ENCODE results near the gene PRKCA.

DNA sequence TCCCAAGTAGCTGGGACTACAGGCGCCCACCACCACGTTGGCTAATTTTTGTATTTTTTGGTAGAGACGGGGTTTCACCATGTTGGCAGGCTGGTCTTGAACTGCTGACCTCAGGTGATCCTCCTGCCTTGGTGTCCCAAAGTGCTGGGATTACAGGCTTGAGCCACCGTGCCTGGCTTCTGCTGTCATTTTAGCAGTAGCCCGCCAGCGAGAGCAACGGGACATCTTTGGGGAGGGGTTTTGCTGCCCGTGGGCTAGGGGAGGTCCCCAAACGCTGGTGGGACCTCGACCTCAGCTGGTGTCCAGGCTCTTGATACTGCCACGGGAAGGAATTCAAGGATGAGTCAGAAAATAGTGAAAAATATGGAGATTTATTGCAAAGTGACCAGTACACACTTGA, 424.4 kb downstream of the PRKCA start:
- TF ChIP-seq POLR2AphosphoS5 (IDR thresholded peaks at IDR 0.05) (no peak), POLR2A (IDR thresholded peaks at IDR 0.05) (no peak)
- TF ChIP-seq, protein P1, sequence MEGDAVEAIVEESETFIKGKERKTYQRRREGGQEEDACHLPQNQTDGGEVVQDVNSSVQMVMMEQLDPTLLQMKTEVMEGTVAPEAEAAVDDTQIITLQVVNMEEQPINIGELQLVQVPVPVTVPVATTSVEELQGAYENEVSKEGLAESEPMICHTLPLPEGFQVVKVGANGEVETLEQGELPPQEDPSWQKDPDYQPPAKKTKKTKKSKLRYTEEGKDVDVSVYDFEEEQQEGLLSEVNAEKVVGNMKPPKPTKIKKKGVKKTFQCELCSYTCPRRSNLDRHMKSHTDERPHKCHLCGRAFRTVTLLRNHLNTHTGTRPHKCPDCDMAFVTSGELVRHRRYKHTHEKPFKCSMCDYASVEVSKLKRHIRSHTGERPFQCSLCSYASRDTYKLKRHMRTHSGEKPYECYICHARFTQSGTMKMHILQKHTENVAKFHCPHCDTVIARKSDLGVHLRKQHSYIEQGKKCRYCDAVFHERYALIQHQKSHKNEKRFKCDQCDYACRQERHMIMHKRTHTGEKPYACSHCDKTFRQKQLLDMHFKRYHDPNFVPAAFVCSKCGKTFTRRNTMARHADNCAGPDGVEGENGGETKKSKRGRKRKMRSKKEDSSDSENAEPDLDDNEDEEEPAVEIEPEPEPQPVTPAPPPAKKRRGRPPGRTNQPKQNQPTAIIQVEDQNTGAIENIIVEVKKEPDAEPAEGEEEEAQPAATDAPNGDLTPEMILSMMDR (IDR thresholded peaks at IDR 0.05): no peak
